OCI-LY1 (cell line): ENCODE results near the gene B3GALT6.

Experiments used
- H2AFZ ChIP-seq: fragments of 200-600 bp; sonication (generic), shearing (Covaris generic); 2 replicates; pipeline ENCODE4 v1.6.0; 2014; ENCODE audit warnings: antibody characterized with exemption, mild to moderate bottlenecking, low read length
- H3F3A ChIP-seq: fragments of 200-600 bp; sonication (generic), shearing (Covaris generic); 2 replicates; pipeline ENCODE4 v1.6.0; 2014; ENCODE audit warnings: mild to moderate bottlenecking, antibody characterized with exemption, low read length, moderate library complexity; ENCODE audit not compliant: insufficient read depth
- H3K27ac ChIP-seq: fragments of 200-600 bp; sonication (generic); 2 replicates; pipeline ENCODE4 v1.5.1; 2014; ENCODE audit warnings: low read length, mixed run types, mild to moderate bottlenecking, low read depth; ENCODE audit not compliant: poor library complexity, severe bottlenecking
- H3K27me3 ChIP-seq: fragments of 200-600 bp; sonication (generic); 2 replicates; pipeline ENCODE4 v1.6.0; 2014; ENCODE audit warnings: antibody characterized with exemption, mild to moderate bottlenecking, low read length, moderate library complexity; ENCODE audit not compliant: insufficient read depth
- H3K36me3 ChIP-seq: fragments of 200-600 bp; sonication (generic); 2 replicates; pipeline ENCODE4 v1.6.1; 2014; ENCODE audit warnings: mild to moderate bottlenecking, antibody characterized with exemption, low read length, moderate library complexity, mixed read lengths; ENCODE audit not compliant: insufficient read depth
- H3K4me1 ChIP-seq: fragments of 200-600 bp; sonication (generic); 2 replicates; pipeline ENCODE4 v1.5.1; 2014; ENCODE audit warnings: mild to moderate bottlenecking, low read length, moderate library complexity; ENCODE audit not compliant: insufficient read depth, severe bottlenecking
- H3K4me2 ChIP-seq: fragments of 200-600 bp; sonication (generic), shearing (Covaris generic); 2 replicates; pipeline ENCODE4 v1.6.1; 2014; ENCODE audit warnings: low read length
- H3K4me3 ChIP-seq: fragments of 200-600 bp; sonication (generic); 2 replicates; pipeline ENCODE4 v1.5.1; 2014; ENCODE audit warnings: low read length, low read depth, mild to moderate bottlenecking, mixed read lengths; ENCODE audit not compliant: poor library complexity, severe bottlenecking
- H3K79me2 ChIP-seq: fragments of 200-600 bp; shearing (Covaris generic); 2 replicates; pipeline ENCODE4 v1.6.1; 2016; ENCODE audit warnings: mixed run types, low read length, mixed read lengths; ENCODE audit not compliant: insufficient read depth
- H3K9ac ChIP-seq: fragments of 200-600 bp; sonication (generic), shearing (Covaris generic); 2 replicates; pipeline ENCODE4 v1.6.1; 2014; ENCODE audit warnings: mild to moderate bottlenecking, low read length, mixed read lengths
- H3K9me2 ChIP-seq: fragments of 200-600 bp; sonication (generic), shearing (Covaris generic); 2 replicates; pipeline ENCODE4 v1.6.1; 2014; ENCODE audit warnings: low read depth, mild to moderate bottlenecking, low read length, mixed read lengths
- H3K9me3 ChIP-seq: fragments of 200-600 bp; shearing (Covaris generic); 2 replicates; pipeline ENCODE4 v1.6.1; 2014; ENCODE audit warnings: low read length, mixed read lengths
- H4K20me1 ChIP-seq: fragments of 200-600 bp; sonication (generic), shearing (Covaris generic); 2 replicates; pipeline ENCODE4 v1.6.0; 2016; ENCODE audit warnings: mild to moderate bottlenecking, low read length; ENCODE audit not compliant: insufficient read depth
- EZH2 ChIP-seq: fragments of 200-600 bp; sonication (generic), shearing (Covaris generic); IDR thresholded peaks from 2 replicates; pipeline ENCODE4 v1.8.0; 2017; ENCODE audit warnings: borderline replicate concordance, mixed run types, mild to moderate bottlenecking, antibody characterized with exemption, low read length, moderate library complexity, mixed read lengths
- TF ChIP-seq, protein P1 (sequence below): fragments of 200-600 bp; sonication (generic), shearing (Covaris generic); IDR thresholded peaks from 2 replicates; pipeline ENCODE4 v1.5.1; 2017; ENCODE audit warnings: mild to moderate bottlenecking, antibody characterized with exemption, low read length, moderate library complexity, mixed read lengths

Gene B3GALT6

DNA sequence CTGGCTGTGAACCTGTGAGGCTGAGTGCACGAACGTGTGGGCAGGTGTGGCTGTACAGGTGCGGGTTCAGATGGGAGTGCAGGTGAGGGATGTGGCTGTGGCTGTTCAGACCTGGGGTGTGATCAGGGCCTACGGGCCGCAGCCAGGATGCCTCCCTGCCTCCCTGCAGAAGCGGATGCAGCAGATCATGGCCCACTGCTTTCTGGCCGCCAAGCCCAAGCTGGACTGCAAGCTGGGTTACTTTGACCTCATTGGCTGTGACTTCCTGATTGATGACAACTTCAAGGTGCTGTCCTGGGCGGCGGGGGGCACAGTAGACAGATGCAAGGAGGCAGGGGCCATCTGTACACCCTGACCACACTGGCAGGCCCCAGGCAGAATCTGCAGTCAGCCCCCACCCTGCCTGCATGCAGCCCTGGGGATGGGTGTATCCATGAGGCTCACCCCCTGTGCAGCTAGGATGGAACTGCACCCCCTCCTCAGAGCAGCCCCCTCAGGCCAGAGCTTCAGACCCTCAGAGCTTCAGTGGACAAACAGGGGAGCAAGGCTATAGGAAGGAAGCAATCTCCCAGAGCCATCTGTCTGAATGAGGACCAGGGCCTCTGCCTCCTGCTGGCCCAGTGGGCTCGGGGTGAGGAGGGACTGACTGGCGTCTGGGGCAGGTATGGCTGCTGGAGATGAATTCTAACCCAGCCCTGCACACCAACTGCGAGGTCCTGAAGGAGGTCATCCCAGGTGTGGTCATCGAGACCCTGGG is 35.4 kb upstream of the B3GALT6 start:
- Histone ChIP-seq H3K4me2 (no peak overlapping the region), H4K20me1 (no peaks in the 10 kb centered on the region), H3K9me3 (peaks cover 4% of the 10 kb centered on the region; the same call in 1 of the 2 replicates), H3K9ac (no peak overlapping the region), H3F3A (no peaks in the 10 kb centered on the region), H3K27ac (no peak overlapping the region), H3K4me1 (no peaks in the 10 kb centered on the region), H3K79me2 (no peaks in the 10 kb centered on the region), H3K27me3 (peaks cover 12% of the 10 kb centered on the region), H2AFZ (no peak overlapping the region), H3K36me3 (no peaks in the 10 kb centered on the region; the same call in 1 of the 2 replicates), H3K9me2 (no peaks in the 10 kb centered on the region), H3K4me3 (no peak overlapping the region)
- TF ChIP-seq, protein P1, sequence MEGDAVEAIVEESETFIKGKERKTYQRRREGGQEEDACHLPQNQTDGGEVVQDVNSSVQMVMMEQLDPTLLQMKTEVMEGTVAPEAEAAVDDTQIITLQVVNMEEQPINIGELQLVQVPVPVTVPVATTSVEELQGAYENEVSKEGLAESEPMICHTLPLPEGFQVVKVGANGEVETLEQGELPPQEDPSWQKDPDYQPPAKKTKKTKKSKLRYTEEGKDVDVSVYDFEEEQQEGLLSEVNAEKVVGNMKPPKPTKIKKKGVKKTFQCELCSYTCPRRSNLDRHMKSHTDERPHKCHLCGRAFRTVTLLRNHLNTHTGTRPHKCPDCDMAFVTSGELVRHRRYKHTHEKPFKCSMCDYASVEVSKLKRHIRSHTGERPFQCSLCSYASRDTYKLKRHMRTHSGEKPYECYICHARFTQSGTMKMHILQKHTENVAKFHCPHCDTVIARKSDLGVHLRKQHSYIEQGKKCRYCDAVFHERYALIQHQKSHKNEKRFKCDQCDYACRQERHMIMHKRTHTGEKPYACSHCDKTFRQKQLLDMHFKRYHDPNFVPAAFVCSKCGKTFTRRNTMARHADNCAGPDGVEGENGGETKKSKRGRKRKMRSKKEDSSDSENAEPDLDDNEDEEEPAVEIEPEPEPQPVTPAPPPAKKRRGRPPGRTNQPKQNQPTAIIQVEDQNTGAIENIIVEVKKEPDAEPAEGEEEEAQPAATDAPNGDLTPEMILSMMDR = no peak
- no peak for TF ChIP-seq EZH2

- Histone ChIP-seq H3K9ac (no peak overlapping the region), H2AFZ (no peak overlapping the region), H3K27me3 (peaks cover 12% of the 10 kb centered on the region), H4K20me1 (no peaks in the 10 kb centered on the region), H3K9me2 (no peaks in the 10 kb centered on the region), H3K4me1 (no peaks in the 10 kb centered on the region), H3K4me3 (no peak overlapping the region), H3F3A (no peaks in the 10 kb centered on the region), H3K79me2 (no peaks in the 10 kb centered on the region), H3K4me2 (no peak overlapping the region), H3K36me3 (no peaks in the 10 kb centered on the region), H3K9me3 (peaks cover 4% of the 10 kb centered on the region; the same call in 1 of the 2 replicates), H3K27ac (no peak overlapping the region)
- TF ChIP-seq EZH2 = no peak
- TF ChIP-seq, protein P1 = no peak
These were observed 34.9 kb upstream of the B3GALT6 start for GRCh38 chr1:1197188-1197500.

DNA sequence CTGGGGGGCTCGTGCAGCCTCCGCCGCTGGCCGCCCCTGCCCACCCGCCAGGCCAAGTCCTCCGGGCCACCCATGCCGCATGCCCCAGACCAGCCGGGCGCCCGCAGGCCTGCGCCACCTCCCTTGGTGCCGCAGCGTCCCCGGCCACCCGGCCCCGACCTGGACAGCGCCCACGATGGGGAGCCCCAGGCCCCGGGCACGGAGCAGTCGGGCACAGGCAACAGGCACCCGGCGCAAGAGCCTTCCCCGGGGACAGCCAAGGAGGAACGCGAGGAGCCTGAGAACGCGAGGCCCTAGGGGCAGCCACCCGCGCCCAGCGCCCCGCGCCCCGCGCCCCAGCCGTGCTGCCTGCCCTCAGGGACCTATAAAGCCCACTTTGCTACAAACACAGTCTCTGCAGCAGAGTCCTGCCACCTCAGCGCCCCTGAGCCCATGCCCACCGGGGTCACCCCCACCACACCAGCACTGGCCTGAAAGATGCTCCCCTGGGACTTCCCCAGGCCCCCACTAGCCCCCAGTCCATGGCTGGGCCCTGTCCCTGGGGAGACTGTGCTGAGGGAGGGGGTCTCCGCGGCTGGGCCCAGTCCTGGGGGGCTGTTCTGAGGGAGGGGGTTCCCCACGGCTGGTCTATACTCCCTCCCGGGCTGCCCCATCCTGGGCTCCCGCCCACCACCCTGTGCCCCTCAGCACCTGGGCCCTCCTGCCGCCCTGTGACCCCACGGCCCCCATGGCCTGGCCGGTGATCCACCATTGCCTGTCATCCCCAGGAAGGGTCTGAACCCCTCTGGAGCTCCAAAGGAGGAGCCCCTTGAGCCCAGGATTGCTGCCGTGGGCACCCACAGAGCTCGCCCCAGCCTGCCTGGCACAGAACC is 34.2 kb upstream of the B3GALT6 start:
- TF ChIP-seq, protein P1 = no peak
- no peak for TF ChIP-seq EZH2
- Histone ChIP-seq H3K9ac (no peak overlapping the region), H3K4me2 (no peak overlapping the region)

More for the DNA sequence above, 34.2 kb upstream of the B3GALT6 start:
- Histone ChIP-seq H3K27me3 (peaks cover 12% of the 10 kb centered on the region), H3K36me3 (no peaks in the 10 kb centered on the region), H3K79me2 (no peaks in the 10 kb centered on the region), H3K4me1 (no peaks in the 10 kb centered on the region), H4K20me1 (no peaks in the 10 kb centered on the region), H3K4me3 (no peak overlapping the region), H2AFZ (no peak overlapping the region), H3K9me2 (no peaks in the 10 kb centered on the region), H3K9me3 (peaks cover 4% of the 10 kb centered on the region; the same call in 1 of the 2 replicates), H3K27ac (no peak overlapping the region), H3F3A (no peaks in the 10 kb centered on the region)
